ENCODE data around the gene ANAPC1.

DNA sequence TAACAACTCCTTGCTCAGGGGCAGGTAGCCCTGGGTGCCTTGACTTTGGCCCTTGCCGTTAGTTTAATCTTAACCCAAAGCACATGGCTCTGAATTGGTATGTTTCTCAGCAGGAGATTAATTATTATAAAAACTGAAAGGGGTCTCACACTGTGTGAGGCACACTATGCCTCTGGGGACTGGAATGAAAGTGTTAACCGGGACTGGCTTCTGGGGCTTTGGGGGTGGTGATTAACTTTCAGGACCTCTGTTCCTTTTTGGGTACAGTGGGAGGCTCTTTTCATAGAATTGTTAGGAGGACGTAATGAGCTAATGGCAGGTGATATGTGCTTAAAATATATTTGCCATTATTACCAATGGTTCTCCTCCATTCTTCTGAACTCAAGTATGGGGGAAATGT, 19.5 kb upstream of the ANAPC1 start:
- TF ChIP-seq POLR2A (IDR thresholded peaks at IDR 0.05) (no peak), CTCF (IDR thresholded peaks at IDR 0.05) (no peak)
